Retinal pigment epithelial cell (primary cell): ENCODE results near the gene FOXR1.
"Not testable (repeated sequence)": the region's sequence is repeated elsewhere in the genome, so short reads cannot be mapped to it uniquely, and the experiment has no call there.

Experiments used
- DNase-seq: peaks from one replicate; pipeline ENCODE4 v3.0.0-alpha.2; 2010; ENCODE audit warnings: low read depth
- H3K4me3 ChIP-seq: 2 replicates; pipeline ENCODE4 v1.5.1; 2011; ENCODE audit warnings: mild to moderate bottlenecking, low read length, control low read depth, moderate library complexity
- TF ChIP-seq, protein P1 (sequence below): conservative IDR thresholded peaks from 2 replicates; pipeline ENCODE4 v1.5.1; 2011; ENCODE audit warnings: low read depth, low read length, control low read depth, inconsistent platforms

FOXR1 gene

GRCh38 chr11:118953265-118953664 is 18.3 kb upstream of the FOXR1 start:
- no peak for DNase-seq
- no peak overlapping the region for H3K4me3 ChIP-seq
- TF ChIP-seq, protein P1, sequence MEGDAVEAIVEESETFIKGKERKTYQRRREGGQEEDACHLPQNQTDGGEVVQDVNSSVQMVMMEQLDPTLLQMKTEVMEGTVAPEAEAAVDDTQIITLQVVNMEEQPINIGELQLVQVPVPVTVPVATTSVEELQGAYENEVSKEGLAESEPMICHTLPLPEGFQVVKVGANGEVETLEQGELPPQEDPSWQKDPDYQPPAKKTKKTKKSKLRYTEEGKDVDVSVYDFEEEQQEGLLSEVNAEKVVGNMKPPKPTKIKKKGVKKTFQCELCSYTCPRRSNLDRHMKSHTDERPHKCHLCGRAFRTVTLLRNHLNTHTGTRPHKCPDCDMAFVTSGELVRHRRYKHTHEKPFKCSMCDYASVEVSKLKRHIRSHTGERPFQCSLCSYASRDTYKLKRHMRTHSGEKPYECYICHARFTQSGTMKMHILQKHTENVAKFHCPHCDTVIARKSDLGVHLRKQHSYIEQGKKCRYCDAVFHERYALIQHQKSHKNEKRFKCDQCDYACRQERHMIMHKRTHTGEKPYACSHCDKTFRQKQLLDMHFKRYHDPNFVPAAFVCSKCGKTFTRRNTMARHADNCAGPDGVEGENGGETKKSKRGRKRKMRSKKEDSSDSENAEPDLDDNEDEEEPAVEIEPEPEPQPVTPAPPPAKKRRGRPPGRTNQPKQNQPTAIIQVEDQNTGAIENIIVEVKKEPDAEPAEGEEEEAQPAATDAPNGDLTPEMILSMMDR: no peak

DNA sequence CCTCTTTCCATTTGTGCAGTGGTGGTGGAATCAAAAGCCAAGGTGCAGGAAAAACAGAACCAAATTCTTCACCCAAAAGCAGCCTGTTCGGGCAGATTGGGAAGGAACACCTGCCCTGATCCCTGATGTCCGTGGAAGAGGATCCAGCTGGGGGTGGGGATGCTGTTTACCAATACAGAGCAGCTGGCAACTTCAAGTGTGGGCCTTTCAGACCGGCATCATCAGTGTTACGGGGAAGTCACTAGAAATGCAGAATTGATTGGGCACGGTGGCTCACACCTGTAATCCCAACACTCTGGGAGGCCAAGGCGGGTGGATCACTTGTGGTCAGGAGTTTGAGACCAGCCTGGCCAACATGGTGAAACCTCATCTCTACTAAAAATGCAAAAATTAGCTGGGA is 17.6 kb upstream of the FOXR1 start:
- DNase-seq, H3K4me3 ChIP-seq: not testable (repeated sequence)

DNA sequence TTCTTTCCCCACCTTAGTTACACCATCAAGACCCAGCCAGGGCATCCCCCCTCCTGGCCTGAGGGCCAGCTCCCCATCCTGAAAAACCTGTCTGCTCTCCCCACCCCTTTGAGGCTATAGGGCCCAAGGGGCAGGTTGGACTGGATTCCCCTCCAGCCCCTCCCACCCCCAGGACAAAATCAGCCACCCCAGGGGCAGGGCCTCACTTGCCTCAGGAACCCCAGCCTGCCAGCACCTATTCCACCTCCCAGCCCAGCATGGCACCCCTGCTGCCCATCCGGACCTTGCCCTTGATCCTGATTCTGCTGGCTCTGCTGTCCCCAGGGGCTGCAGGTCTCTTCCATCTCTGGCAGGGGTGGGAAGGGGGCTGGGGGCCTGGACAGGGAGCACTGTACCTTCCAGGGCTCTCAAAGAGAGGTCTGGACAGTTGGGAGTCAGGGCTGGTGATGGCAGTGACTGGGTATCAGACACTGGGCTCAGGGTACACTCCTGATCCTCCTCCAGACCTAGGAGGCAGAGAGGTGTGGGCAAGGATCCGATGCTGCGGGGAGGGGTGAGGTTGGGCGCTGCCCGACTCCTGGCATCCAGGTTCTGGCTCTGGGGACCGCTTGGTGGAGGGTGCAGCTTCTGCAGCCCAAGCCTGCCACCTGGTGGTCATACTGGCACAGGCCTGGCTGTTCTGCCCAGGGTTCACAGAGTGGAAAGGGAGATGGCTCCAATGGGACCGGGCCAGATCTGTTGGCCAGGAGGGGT is 15.3 kb upstream of the FOXR1 start, which contains the start of gene UPK2:
UPK2 (plus strand) TSS at position 205 of the 753 bp plus-strand sequence; CDS start at position 258, 53 bp downstream.
- no peak within 1 kb of the TSS for H3K4me3 ChIP-seq
- peak; percentile 14 for DNase-seq
- TF ChIP-seq, protein P1: peak; percentile 97

DNA sequence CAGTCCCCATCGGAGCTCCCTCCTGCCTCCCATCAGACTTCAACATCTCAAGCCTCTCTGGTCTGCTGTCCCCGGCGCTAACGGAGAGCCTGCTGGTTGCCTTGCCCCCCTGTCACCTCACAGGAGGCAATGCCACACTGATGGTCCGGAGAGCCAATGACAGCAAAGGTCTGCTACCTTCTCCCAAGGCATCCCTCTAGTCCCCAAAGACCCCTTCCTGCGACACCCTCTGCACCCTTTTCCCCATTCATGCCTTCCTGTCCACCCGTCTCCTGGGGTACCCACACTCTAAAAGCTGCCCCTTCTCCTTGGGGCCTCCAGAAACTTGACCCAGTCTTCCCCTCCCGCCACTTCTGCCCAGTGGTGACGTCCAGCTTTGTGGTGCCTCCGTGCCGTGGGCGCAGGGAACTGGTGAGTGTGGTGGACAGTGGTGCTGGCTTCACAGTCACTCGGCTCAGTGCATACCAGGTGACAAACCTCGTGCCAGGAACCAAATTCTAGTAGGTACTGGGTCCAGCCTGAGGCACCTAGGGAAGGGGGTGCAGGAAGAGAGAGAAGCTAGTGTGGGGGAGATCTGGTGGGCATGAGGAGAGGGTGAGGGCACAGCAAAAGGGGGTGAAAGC is 14.6 kb upstream of the FOXR1 start:
- TF ChIP-seq, protein P1: no peak
- H3K4me3 ChIP-seq: no peak overlapping the region
- no peak for DNase-seq

DNA sequence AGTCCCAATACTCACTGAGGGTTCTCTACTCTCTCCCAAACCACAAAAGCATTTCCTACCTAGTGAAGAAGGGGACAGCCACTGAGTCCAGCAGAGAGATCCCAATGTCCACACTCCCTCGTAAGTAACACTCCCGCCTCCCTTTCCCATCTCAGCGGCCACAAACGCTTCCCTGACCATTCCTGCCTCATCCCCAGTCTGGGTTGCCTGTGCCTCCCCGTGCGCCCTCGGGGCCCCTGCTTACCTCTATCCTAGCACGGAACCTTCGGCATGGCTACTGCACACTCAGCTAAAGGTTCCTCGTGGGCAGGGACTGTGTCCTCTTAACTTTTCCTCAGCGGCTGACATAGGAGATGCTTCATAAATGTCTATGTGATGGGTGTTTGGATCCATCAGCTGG is 14.0 kb upstream of the FOXR1 start:
- no peak overlapping the region for H3K4me3 ChIP-seq
- TF ChIP-seq, protein P1: no peak
- DNase-seq: no peak

DNA sequence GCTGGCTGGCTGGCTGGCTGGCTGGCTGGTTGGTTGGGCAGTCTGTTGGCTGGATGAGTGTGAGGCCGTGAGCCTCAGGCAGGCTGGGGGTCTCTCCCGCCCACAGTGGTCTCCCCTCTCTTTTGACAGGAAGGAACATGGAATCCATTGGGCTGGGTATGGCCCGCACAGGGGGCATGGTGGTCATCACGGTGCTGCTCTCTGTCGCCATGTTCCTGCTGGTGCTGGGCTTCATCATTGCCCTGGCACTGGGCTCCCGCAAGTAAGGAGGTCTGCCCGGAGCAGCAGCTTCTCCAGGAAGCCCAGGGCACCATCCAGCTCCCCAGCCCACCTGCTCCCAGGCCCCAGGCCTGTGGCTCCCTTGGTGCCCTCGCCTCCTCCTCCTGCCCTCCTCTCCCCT is 13.6 kb upstream of the FOXR1 start:
- H3K4me3 ChIP-seq: no peak overlapping the region

GRCh38 chr11:118958577-118958976 is 13.0 kb upstream of the FOXR1 start:
- no peak for DNase-seq
- no peak overlapping the region for H3K4me3 ChIP-seq
- TF ChIP-seq, protein P1: no peak

More for the DNA sequence above, 13.6 kb upstream of the FOXR1 start:
- DNase-seq: no peak
- TF ChIP-seq, protein P1: no peak
